ENCODE results near the gene NR1H3. TPM values are rescaled to one million over a fixed set of nuclear protein-coding genes. Genes with fewer than 3 reads are reported as not detected.

Gene NR1H3
- total RNA-seq, 6 experiments from 2014 or later: 5.4 to 11.2 (median 9.2) TPM

- peaks cover 40% of the 10 kb centered on the region for H3K4me1 Mint-ChIP-seq (ENCODE audit: low read depth)
- TF ChIP-seq, protein P1, sequence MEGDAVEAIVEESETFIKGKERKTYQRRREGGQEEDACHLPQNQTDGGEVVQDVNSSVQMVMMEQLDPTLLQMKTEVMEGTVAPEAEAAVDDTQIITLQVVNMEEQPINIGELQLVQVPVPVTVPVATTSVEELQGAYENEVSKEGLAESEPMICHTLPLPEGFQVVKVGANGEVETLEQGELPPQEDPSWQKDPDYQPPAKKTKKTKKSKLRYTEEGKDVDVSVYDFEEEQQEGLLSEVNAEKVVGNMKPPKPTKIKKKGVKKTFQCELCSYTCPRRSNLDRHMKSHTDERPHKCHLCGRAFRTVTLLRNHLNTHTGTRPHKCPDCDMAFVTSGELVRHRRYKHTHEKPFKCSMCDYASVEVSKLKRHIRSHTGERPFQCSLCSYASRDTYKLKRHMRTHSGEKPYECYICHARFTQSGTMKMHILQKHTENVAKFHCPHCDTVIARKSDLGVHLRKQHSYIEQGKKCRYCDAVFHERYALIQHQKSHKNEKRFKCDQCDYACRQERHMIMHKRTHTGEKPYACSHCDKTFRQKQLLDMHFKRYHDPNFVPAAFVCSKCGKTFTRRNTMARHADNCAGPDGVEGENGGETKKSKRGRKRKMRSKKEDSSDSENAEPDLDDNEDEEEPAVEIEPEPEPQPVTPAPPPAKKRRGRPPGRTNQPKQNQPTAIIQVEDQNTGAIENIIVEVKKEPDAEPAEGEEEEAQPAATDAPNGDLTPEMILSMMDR (IDR thresholded peaks at IDR 0.05): no peak
- DNase-seq: no peak
- no peaks in the 10 kb centered on the region for H3K36me3 Mint-ChIP-seq (ENCODE audit: low read depth)
- H3K27me3 Mint-ChIP-seq (ENCODE audit: insufficient read depth): no peaks in the 10 kb centered on the region
- H3K9me3 Mint-ChIP-seq: no peaks in the 10 kb centered on the region
- H3K4me3 Mint-ChIP-seq: peak overlapping the region; percentile 68
- peak overlapping the region; percentile 56; the same call in 1 of the 2 replicates for H3K27ac Mint-ChIP-seq
Observed at GRCh38 chr11:47258317-47258902, 614 bp downstream of the NR1H3 start.

DNA sequence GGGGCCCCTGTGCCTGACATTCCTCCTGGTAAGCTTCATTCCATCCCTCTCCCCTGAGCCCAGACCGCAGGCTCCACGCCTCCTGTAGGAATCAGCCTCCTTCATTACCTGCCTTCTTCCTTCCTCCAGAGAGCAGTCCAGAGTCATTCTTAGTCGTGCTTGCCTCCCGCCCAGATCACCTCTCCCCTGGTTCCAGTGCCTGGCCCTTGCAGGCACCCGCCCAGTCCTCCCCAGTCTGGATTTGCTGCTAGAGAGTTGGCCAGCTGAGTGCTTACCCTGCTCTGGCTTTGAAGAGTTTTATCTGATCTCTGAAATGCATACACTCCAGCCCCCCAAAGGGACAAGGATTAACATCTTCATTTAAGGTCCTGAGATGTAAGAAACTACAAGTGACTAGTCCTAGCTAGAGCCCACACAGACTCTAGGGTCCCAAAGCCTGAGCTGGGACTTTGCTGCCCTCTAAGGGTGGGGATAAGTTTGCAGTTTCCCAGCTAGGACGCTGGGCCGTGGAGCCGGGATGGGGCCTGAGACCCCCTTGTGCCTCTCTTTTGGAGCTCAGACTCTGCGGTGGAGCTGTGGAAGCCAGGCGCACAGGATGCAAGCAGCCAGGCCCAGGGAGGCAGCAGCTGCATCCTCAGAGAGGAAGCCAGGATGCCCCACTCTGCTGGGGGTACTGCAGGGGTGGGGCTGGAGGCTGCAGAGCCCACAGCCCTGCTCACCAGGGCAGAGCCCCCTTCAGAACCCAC, 1.6 kb downstream of the NR1H3 start:
- no peak for DNase-seq

DNA sequence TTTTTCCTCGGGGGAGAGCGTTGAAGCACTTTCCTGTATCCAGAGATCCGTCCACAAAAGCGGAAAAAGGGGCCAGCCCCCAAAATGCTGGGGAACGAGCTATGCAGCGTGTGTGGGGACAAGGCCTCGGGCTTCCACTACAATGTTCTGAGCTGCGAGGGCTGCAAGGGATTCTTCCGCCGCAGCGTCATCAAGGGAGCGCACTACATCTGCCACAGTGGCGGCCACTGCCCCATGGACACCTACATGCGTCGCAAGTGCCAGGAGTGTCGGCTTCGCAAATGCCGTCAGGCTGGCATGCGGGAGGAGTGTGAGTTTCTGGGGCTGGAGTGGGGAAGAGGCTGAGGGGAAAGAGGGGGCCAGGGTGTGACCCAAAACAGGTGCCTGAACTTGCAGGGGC, 2.6 kb downstream of the NR1H3 start:
- Mint-ChIP-seq H3K4me1 (ENCODE audit: low read depth) (peaks cover 40% of the 10 kb centered on the region), H3K27me3 (ENCODE audit: insufficient read depth) (no peaks in the 10 kb centered on the region), H3K9me3 (no peaks in the 10 kb centered on the region), H3K4me3 (no peak overlapping the region), H3K27ac (no peak overlapping the region), H3K36me3 (ENCODE audit: low read depth) (no peaks in the 10 kb centered on the region)
- DNase-seq: no peak
- TF ChIP-seq, protein P1 (IDR thresholded peaks at IDR 0.05): no peak

More for the DNA sequence above, 1.6 kb downstream of the NR1H3 start:
- H3K27ac Mint-ChIP-seq: peak overlapping the region; percentile 7; the same call in 1 of the 2 replicates
- H3K4me1 Mint-ChIP-seq (ENCODE audit: low read depth): peaks cover 40% of the 10 kb centered on the region
- no peak overlapping the region for H3K4me3 Mint-ChIP-seq
- H3K36me3 Mint-ChIP-seq (ENCODE audit: low read depth): no peaks in the 10 kb centered on the region
- H3K9me3 Mint-ChIP-seq: no peaks in the 10 kb centered on the region
- H3K27me3 Mint-ChIP-seq (ENCODE audit: insufficient read depth): no peaks in the 10 kb centered on the region
- TF ChIP-seq, protein P1 (IDR thresholded peaks at IDR 0.05): peak; percentile 79

DNA sequence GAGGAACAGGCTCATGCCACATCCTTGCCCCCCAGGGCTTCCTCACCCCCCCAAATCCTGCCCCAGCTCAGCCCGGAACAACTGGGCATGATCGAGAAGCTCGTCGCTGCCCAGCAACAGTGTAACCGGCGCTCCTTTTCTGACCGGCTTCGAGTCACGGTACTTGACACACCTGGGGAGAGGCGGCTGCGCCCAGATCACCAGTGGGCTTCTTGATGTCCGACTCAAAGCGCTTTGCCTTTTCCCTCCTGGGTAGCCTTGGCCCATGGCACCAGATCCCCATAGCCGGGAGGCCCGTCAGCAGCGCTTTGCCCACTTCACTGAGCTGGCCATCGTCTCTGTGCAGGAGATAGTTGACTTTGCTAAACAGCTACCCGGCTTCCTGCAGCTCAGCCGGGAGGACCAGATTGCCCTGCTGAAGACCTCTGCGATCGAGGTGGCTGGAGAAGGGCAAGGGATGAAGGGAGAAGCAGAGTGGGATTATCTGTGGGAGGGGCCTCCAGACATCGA, 3.5 kb downstream of the NR1H3 start:
- H3K27me3 Mint-ChIP-seq (ENCODE audit: insufficient read depth): no peaks in the 10 kb centered on the region
- H3K9me3 Mint-ChIP-seq: no peaks in the 10 kb centered on the region
- no peak overlapping the region for H3K27ac Mint-ChIP-seq
- H3K36me3 Mint-ChIP-seq (ENCODE audit: low read depth): no peaks in the 10 kb centered on the region
- TF ChIP-seq, protein P1 (IDR thresholded peaks at IDR 0.05): no peak
- H3K4me3 Mint-ChIP-seq: no peak overlapping the region
- no peak for DNase-seq
- peaks cover 41% of the 10 kb centered on the region for H3K4me1 Mint-ChIP-seq (ENCODE audit: low read depth)

DNA sequence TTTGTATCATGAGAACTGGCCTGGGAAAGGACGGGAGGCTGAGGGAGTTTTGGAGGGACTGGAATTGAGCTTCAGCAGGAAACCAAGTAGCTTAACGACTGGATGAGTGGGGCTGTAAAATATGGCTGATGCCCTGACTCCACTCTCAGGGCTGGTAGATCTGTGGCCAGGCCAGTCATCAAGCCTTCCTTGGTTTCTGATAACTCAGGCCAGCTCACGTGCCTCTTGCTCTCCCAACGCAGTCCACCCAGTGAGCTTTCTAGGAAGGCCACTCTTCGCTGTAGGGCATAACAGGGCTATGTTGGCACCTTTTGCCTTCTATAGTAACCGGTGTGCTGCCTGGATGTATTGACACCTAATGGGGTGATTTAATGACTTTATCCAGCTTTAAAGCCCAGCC, 6.3 kb downstream of the NR1H3 start:
- H3K27me3 Mint-ChIP-seq (ENCODE audit: insufficient read depth): peaks cover 5% of the 10 kb centered on the region
- H3K27ac Mint-ChIP-seq: no peak overlapping the region
- peaks cover 40% of the 10 kb centered on the region for H3K4me1 Mint-ChIP-seq (ENCODE audit: low read depth)
- H3K4me3 Mint-ChIP-seq: no peak overlapping the region
- peaks cover 5% of the 10 kb centered on the region for H3K36me3 Mint-ChIP-seq (ENCODE audit: low read depth)
- H3K9me3 Mint-ChIP-seq: no peaks in the 10 kb centered on the region
- no peak for DNase-seq
- TF ChIP-seq, protein P1 (IDR thresholded peaks at IDR 0.05): no peak

Measured in HFFc6 (cell line).